ENCODE measurements around the gene DEF6.
"Not testable (repeated sequence)": the region's sequence is repeated elsewhere in the genome, so short reads cannot be mapped to it uniquely, and the experiment has no call there.

Gene DEF6

DNA sequence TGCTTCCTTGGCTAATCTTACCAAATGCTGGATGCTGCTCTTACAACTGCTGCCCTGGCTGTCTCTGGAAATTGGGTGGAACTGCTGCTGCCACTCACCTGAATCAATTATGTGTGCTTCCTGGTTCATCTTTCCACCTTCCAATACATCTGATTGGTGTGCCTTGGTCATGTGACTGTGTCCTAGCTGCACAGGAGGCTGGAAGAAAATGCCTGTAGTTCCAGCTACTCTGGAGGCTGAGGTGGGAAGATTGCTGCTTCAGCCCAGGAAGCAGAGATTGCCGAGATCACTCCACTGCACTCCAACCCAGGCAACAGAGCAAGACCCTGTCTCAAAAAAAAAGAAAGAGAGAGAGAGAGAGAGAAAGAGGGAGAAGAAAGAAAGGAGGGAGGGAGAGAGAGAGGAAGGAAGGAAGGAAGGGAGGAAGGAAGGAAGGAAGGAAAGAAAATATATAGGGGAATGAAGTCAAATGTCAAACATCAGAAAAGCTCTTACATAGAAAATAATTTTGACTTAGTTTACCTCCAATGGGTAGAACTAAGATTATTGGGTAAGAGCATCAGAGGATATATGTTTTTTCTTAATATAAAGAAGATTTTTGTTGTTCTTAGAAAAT is 30.6 kb downstream of the DEF6 start:
- Histone ChIP-seq H3K4me1 (ENCODE audit: low read length) (peaks cover 3% of the 10 kb centered on the region), H2AFZ (ENCODE audit: low read depth, low read length) (no peak overlapping the region), H3K79me2 (ENCODE audit: low read length) (no peaks in the 10 kb centered on the region), H3K4me2 (ENCODE audit: low read length) (no peak overlapping the region), H3K27ac (ENCODE audit: low read length) (no peak overlapping the region), H3K9me3 (ENCODE audit: insufficient read depth, low read length) (no peaks in the 10 kb centered on the region), H4K20me1 (ENCODE audit: insufficient read depth, low read length) (no peaks in the 10 kb centered on the region), H3K9ac (ENCODE audit: low read length) (no peak overlapping the region), H3K36me3 (replicated peaks; ENCODE audit: low read depth, low read length) (no peaks in the 10 kb centered on the region), H3K4me3 (ENCODE audit: low read length) (no peak overlapping the region), H3K27me3 (ENCODE audit: low read depth, low read length) (no peaks in the 10 kb centered on the region)
- TF ChIP-seq EZH2phosphoT487 (IDR thresholded peaks at IDR 0.05; ENCODE audit: low read depth), result no peak
- TF ChIP-seq, protein P1, sequence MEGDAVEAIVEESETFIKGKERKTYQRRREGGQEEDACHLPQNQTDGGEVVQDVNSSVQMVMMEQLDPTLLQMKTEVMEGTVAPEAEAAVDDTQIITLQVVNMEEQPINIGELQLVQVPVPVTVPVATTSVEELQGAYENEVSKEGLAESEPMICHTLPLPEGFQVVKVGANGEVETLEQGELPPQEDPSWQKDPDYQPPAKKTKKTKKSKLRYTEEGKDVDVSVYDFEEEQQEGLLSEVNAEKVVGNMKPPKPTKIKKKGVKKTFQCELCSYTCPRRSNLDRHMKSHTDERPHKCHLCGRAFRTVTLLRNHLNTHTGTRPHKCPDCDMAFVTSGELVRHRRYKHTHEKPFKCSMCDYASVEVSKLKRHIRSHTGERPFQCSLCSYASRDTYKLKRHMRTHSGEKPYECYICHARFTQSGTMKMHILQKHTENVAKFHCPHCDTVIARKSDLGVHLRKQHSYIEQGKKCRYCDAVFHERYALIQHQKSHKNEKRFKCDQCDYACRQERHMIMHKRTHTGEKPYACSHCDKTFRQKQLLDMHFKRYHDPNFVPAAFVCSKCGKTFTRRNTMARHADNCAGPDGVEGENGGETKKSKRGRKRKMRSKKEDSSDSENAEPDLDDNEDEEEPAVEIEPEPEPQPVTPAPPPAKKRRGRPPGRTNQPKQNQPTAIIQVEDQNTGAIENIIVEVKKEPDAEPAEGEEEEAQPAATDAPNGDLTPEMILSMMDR (IDR thresholded peaks at IDR 0.05; ENCODE audit: low read depth, low read length), result no peak

GRCh38 chr6:35328965-35329364 is 31.3 kb downstream of the DEF6 start:
- not testable (repeated sequence) for H3K9ac ChIP-seq (ENCODE audit: low read length); H3K36me3 ChIP-seq (replicated peaks; ENCODE audit: low read depth, low read length); H3K4me1 ChIP-seq (ENCODE audit: low read length); H3K27ac ChIP-seq (ENCODE audit: low read length); H3K4me2 ChIP-seq (ENCODE audit: low read length); H3K4me3 ChIP-seq (ENCODE audit: low read length); H3K79me2 ChIP-seq (ENCODE audit: low read length); H3K27me3 ChIP-seq (ENCODE audit: low read depth, low read length); H2AFZ ChIP-seq (ENCODE audit: low read depth, low read length); H3K9me3 ChIP-seq (ENCODE audit: insufficient read depth, low read length); H4K20me1 ChIP-seq (ENCODE audit: insufficient read depth, low read length)

GRCh38 chr6:35330541-35331119 is 33.0 kb downstream of the DEF6 start:
- Histone ChIP-seq H3K4me2 (ENCODE audit: low read length) (no peak overlapping the region), H3K4me3 (ENCODE audit: low read length) (no peak overlapping the region), H3K27me3 (ENCODE audit: low read depth, low read length) (no peaks in the 10 kb centered on the region), H3K9me3 (ENCODE audit: insufficient read depth, low read length) (no peaks in the 10 kb centered on the region), H2AFZ (ENCODE audit: low read depth, low read length) (no peak overlapping the region), H3K27ac (ENCODE audit: low read length) (no peak overlapping the region), H3K79me2 (ENCODE audit: low read length) (no peaks in the 10 kb centered on the region), H3K9ac (ENCODE audit: low read length) (no peak overlapping the region), H3K36me3 (replicated peaks; ENCODE audit: low read depth, low read length) (no peaks in the 10 kb centered on the region), H3K4me1 (ENCODE audit: low read length) (peaks cover 3% of the 10 kb centered on the region), H4K20me1 (ENCODE audit: insufficient read depth, low read length) (no peaks in the 10 kb centered on the region)
- TF ChIP-seq, protein P1 (IDR thresholded peaks at IDR 0.05; ENCODE audit: low read depth, low read length), result no peak
- TF ChIP-seq EZH2phosphoT487 (IDR thresholded peaks at IDR 0.05; ENCODE audit: low read depth), result no peak

DNA sequence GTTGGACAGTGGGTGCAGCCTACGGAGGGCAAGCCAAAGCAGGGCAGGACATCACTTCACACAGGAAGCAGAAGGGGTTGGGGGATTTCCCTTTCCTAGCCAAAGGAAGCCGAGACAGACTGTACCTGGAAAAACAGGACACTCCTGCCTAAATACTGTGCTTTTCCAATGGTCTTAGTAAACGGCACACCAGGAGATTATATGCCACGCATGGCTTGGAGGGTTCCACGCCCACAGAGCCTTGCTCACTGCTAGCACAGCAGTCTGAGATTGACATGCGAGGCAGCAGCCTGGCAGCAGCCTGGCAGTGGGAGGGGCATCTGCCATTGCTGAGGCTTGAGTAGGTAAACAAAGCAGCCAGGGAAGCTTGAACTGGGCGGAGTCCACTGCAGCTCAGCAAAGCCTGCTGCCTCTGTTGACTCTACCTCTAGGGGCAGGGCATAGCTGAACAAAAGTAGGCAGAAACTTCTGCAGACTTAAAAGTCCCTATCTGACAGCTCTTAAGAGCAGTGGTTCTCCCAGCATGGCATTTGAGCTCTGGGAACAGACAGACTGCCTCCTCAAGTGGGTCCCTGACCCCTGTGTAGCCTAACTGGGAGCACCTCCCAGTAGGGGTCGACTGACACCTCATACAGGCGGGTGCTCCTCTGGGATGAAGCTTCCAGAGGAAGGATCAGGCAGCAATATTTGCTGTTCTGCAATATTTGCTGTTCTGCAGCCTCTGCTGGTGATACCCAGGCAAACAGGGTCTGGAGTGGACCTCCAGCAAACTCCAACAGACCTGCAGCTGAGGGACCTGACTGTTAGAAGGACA is 34.7 kb downstream of the DEF6 start:
- H3K27ac ChIP-seq (ENCODE audit: low read length); H3K4me2 ChIP-seq (ENCODE audit: low read length); H3K36me3 ChIP-seq (replicated peaks; ENCODE audit: low read depth, low read length); H3K27me3 ChIP-seq (ENCODE audit: low read depth, low read length); H4K20me1 ChIP-seq (ENCODE audit: insufficient read depth, low read length); H3K9me3 ChIP-seq (ENCODE audit: insufficient read depth, low read length); H3K4me1 ChIP-seq (ENCODE audit: low read length); H3K79me2 ChIP-seq (ENCODE audit: low read length); H2AFZ ChIP-seq (ENCODE audit: low read depth, low read length); H3K9ac ChIP-seq (ENCODE audit: low read length); H3K4me3 ChIP-seq (ENCODE audit: low read length): not testable (repeated sequence)

GRCh38 chr6:35341557-35341956 is 43.9 kb downstream of the DEF6 start:
- H3K4me1 ChIP-seq (ENCODE audit: low read length), result peaks cover 8% of the 10 kb centered on the region
- H3K27me3 ChIP-seq (ENCODE audit: low read depth, low read length), result no peaks in the 10 kb centered on the region
- H3K4me3 ChIP-seq (ENCODE audit: low read length), result no peak overlapping the region
- no peaks in the 10 kb centered on the region for H3K9me3 ChIP-seq (ENCODE audit: insufficient read depth, low read length)
- no peaks in the 10 kb centered on the region for H3K36me3 ChIP-seq (replicated peaks; ENCODE audit: low read depth, low read length)
- 0 out of 2 replicates have a peak, but pooled peaks cover 3% of the 10 kb centered on the region for H3K79me2 ChIP-seq (ENCODE audit: low read length)
- H2AFZ ChIP-seq (ENCODE audit: low read depth, low read length), result no peak overlapping the region; the same call in 1 of the 2 replicates
- no peak overlapping the region for H3K27ac ChIP-seq (ENCODE audit: low read length)
- no peak for TF ChIP-seq EZH2phosphoT487 (IDR thresholded peaks at IDR 0.05; ENCODE audit: low read depth)
- TF ChIP-seq, protein P1 (IDR thresholded peaks at IDR 0.05; ENCODE audit: low read depth, low read length), result no peak
- no peak overlapping the region for H3K9ac ChIP-seq (ENCODE audit: low read length)
- H4K20me1 ChIP-seq (ENCODE audit: insufficient read depth, low read length), result peaks cover 3% of the 10 kb centered on the region; the same call in 1 of the 2 replicates
- no peak overlapping the region for H3K4me2 ChIP-seq (ENCODE audit: low read length)
